HG02938 (cell line): ENCODE results near the gene SOX15.
A peak's percentile ranks its signal among the peaks of the same experiment; 100 is the strongest.
"Not testable (repeated sequence)": the region's sequence is repeated elsewhere in the genome, so short reads cannot be mapped to it uniquely, and the experiment has no call there.

ENCODE experiments used
- ATAC-seq: cut with Tn5 transposase; IDR thresholded peaks from one replicate; pipeline ENCODE4 v1.9.1; 2021; ENCODE audit warnings: mild to moderate bottlenecking, moderate library complexity; ENCODE audit not compliant: unreplicated experiment

Gene SOX15

DNA sequence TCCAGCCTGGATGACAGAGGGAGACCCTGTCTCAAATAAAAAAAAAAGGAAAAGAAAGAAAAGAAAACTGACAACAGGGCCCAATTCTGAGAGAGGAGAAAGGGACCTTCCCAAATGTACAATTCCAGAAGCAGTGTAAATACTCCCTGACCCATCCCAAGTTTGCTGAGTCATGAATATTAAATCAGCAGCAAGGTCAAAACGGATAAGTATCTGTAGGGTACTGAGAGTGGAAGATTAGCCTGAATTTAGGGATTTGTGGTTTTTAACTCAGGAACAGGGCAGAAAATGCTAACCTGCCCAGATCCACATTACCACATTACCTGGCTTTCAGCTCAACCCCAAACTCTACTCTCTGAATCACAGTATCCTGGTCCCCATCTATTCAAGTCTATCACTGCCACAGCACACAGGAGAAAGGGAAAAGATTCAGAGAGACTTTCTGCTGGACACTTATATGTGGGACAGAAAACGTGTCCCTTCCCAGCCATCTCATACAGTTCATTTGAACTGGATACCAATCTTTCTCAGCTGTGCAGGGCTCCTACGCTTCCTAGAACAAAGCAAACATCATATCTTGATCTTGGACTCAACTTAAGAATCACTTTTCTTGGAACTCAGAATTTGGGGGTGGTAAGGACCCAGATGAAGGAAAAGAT, 21.9 kb upstream of the SOX15 start:
- ATAC-seq = no peak

- no peak for ATAC-seq
Observed at GRCh38 chr17:7610641-7611040, 20.7 kb upstream of the SOX15 start.

DNA sequence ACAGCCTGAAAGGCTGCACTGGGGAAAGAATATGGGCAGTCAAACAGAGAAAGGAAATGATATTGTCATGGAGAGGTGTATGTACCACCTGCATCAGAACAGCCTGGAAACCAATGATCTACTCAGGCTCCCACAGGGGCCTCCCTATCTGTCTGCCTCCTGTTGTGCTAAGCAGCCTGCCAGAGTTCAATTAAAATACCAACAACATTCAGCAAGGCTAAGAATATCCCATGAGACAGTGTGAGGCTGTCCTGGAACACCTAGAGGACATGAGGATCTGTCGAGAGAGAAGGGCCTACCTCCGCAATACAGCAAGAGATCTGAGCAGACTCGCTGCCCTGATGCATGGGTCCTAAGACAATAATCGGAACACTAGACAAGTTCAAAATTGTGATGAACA, 16.4 kb upstream of the SOX15 start:
- no peak for ATAC-seq

DNA sequence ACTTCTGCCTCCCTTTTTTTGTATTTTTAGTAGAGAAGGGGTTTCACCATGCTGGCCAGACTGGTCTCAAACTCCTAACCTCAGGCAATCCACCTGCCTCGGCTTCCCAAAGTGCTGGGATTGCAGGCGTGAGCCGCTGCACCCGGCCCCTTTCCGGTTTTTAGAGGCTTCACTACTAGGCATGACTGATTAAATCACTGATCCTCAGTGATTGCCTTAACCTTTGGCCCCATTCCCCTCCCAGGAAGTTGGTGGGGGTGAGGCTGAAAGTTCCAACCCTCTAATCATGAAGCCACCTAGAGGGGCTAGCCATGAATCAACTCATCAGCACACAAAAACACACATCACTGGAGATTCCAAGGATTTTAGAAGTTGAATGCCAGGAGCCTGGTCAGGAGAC, 7.7 kb upstream of the SOX15 start:
- not testable (repeated sequence) for ATAC-seq

GRCh38 chr17:7593296-7593695, 3.4 kb upstream of the SOX15 start:
- ATAC-seq = no peak

GRCh38 chr17:7592422-7593021, 2.6 kb upstream of the SOX15 start:
- ATAC-seq = no peak

DNA sequence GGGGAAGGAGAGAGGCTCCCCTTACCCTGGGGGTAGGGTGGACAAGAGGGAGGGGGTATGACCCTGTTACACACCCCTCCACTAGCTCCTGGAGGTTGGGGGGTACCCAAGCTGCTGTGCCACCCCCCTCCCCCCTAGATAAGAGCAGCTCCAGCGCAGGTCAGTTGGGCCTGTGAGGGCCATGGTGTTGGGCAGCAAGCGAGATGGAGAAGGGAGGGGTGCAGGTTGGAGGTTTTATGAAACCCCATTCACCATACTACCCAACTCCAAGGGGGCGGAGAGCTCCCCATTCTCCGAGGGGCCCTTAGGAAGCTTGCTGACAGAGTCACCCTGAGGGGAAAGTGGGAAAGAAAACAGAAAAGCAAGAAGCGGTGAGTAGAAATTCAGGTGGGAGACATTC, 1.7 kb upstream of the SOX15 start:
- no peak for ATAC-seq

- ATAC-seq = no peak
Observed at GRCh38 chr17:7590743-7591142, 849 bp upstream of the SOX15 start.

DNA sequence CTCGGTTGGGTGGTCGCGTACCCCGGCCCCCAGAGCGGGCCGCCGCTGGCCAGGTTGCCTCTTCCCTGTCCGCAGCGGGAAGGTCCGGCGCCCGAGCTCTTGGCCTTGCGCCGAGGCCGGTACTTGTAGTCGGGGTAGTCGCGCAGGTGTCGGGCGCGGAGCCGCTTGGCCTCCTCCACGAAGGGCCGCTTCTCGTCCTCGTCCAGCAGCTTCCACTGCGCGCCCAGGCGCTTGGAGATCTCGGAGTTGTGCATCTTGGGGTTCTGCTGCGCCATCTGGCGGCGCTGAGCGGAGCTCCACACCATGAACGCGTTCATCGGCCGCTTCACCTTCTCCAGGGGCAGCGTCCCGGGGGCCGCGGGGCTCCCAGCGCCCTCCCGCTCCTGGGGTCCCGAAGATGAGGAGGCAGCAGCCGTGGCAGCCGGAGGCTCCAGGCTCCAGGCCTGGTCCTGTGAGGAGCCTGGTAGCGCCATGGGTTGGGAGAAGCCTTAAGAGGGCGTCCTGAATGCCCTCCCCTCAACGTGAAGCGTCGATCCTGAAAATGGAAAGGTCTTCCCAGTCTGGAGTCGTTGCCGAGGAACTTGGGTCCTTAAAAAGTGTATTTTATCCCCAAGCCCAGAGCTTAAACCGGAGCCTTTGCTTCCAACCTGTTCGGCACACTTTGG, 558 bp downstream of the SOX15 start:
- ATAC-seq = no peak

GRCh38 chr17:7588553-7589203, 1.2 kb downstream of the SOX15 start:
- no peak for ATAC-seq

DNA sequence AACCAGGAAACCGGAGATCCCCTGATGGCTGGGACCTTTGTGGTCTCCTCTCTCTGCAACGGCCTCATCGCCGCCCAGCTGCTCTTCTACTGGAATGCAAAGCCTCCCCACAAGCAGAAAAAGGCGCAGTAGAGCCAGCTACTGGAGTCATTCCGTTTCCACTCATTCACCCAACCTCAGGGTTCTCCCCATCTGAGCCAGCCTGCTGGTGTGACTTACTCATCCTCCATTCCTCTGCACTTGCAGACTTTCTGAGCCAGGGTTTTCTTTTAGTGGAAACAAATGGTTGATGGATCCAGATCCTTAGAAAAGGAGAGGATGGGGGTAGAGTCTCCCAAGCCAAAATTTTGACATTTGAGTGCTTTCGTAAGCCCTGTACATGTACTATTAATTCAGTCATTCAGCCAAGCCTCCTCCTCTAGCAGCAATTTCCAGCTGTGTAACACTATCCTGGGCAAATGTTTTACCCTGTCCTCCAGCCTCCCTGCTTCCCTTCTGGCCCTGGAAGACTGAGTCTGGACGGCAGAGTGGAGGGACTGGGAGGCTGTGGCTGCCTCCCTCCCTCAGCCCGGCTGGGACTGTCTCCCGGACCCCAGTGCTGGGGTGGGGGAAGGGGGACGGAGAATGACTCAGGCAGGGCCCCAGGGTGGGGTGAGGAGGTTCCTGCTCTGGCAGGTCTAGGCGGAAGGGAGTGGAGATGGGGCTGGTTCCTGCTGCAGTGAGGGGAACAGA, 2.3 kb downstream of the SOX15 start:
- ATAC-seq = no peak

DNA sequence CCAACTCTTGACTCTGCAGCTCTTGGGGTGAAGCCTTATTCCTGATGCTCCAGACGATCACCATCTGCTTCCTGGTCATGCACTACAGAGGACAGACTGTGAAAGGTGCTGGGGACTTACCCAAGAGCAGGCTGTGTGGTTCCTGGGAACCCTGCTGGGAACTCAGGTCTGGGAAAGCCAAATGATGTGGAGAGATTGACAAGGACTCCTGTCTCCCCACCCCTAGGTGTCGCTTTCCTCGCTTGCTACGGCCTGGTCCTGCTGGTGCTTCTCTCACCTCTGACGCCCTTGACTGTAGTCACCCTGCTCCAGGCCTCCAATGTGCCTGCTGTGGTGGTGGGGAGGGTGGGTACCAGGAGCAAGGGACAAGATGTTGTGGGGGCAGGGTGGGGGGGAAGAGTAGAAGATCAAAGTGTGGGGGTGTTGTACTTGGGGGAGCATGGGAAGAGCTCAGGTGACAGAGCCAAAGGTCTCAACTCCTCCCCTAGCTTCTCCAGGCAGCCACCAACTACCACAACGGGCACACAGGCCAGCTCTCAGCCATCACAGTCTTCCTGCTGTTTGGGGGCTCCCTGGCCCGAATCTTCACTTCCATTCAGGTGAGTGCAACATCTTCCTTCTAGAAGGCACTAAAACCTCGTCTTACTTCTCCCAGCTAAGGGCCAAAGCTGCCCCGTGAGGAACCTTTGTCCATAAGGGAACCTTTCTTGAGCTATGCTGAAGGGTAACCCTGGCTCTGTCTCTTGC, 3.0 kb downstream of the SOX15 start:
- ATAC-seq = no peak

DNA sequence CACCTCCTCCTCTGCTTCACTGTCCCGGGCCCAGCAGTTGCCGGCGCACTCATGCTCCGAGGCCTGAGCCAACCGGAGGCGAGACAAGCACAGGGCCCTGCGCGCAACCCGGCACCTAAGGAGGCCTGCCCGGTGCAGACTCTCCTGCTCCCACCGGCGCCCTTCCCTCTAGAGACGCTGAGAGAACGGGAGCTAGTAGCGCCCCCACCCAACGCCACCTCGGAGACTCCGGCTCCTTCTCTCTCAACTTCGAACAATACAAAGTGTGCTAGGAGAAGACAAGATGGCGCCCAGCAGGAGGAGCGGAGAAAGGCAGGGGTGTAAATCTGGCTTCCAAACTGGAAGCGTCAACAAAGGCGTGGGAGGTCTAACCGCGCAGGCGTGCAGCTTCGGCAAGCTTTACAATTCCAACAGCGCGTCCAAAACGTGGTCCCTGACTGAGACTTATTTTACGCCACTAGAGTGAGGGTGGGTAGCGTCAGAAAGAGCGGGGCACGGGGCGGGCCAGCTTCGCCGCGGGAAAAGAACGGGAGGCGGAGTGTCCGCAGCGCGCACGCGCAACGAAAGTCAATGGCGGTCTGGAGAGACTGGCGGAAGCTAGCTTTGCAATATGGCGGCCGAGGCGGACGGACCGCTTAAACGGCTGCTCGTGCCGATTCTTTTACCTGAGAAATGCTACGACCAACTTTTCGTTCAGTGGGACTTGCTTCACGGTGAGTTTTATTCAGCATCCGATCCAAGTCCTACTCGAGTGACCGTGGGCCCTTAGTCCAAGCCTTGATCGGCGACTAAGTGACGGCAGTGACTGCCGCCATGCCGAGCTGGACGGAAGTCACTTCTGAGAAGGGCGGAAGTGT, 6.4 kb downstream of the SOX15 start, which contains the start of gene MPDU1:
TSS of gene MPDU1 (plus strand) at position 600 of the 857 bp plus-strand sequence. CDS start at position 611, 11 bp downstream.
- ATAC-seq = peak; percentile 58

- no peak for ATAC-seq
Observed at GRCh38 chr17:7582396-7583252, 7.3 kb downstream of the SOX15 start.

DNA sequence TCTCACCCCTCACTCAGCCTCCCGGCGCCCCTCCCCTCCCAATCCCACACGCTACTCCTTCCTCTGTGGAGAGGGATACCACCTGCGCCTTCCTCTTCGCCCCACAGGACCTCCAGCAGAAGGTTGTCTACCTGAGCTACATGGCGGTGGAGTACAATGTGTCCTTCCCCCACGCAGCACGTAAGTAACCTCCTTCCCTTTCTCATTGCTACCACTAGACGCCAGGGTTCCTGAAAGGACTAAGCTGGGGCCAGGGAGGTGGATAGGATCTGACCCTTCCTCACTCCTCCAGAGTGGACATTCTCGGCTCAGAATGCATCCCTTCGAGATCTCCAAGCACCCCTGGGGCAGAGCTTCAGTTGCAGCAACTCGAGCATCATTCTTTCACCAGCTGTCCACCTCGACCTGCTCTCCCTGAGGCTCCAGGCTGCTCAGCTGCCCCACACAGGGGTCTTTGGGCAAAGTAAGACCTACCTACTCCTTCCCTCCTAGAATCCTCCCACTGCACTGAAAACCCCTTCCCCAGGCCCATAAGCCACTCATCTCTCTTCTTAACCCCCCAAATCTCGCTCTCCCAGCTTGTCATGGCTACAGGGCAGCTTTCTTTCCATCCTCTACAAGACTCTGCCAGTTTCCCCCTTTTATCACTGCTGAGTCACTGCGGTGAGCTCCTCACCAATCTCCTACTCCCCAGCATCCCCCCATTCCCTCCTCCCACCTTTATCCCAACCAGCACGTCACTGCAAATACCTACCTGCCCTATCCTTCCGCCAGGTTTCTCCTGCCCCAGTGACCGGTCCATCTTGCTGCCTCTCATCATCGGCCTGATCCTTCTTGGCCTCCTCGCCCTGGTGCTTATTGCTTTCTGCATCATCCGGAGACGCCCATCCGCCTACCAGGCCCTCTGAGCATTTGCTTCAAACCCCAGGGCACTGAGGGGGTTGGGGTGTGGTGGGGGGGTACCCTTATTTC, 9.0 kb downstream of the SOX15 start:
- ATAC-seq = no peak

- no peak for ATAC-seq
Observed at GRCh38 chr17:7579834-7580603, 9.9 kb downstream of the SOX15 start.
